Keratinocyte (primary cell): ENCODE data around the gene GPR183. TPM values are rescaled to one million over a fixed set of nuclear protein-coding genes. Genes with fewer than 3 reads are reported as not detected.

ENCODE experiments used
- DNase-seq: peaks from one replicate; pipeline ENCODE4 v3.0.0-alpha.2; 2011; ENCODE audit warnings: low read depth, missing footprints, low spot score
- FAIRE-seq: peaks from 2 replicates; lab custom pipeline; 2011; peaks lifted over from hg19 to GRCh38; lab: Jason Lieb, UNC
- H2AFZ ChIP-seq: 2 replicates; pipeline ENCODE4 v1.6.0; 2012; ENCODE audit warnings: low read length, control low read depth, inconsistent platforms; ENCODE audit not compliant: control insufficient read depth
- H3K27ac ChIP-seq: 2 replicates; pipeline ENCODE4 v1.5.1; 2011; ENCODE audit warnings: low read length; ENCODE audit not compliant: control insufficient read depth, insufficient read depth
- H3K27me3 ChIP-seq: 3 replicates; pipeline ENCODE4 v1.6.0; 2011; ENCODE audit warnings: low read length; ENCODE audit not compliant: control insufficient read depth, insufficient read depth; ENCODE audit errors: extremely low read depth
- H3K36me3 ChIP-seq, 2 experiments: 2 replicates in 1 of 2; 3 replicates in 1 of 2; pipeline ENCODE4 v1.5.1; 2011; ENCODE audit warnings: low read length in 2 of 2, mild to moderate bottlenecking in 1 of 2; ENCODE audit not compliant: control insufficient read depth in 2 of 2, insufficient read depth in 2 of 2; ENCODE audit errors: extremely low read depth in 1 of 2
- H3K4me1 ChIP-seq: 3 replicates; pipeline ENCODE4 v1.5.1; 2011; ENCODE audit warnings: low read length; ENCODE audit not compliant: control insufficient read depth, insufficient read depth; ENCODE audit errors: extremely low read depth
- H3K4me2 ChIP-seq: 3 replicates; pipeline ENCODE4 v1.6.0; 2011; ENCODE audit warnings: low read depth, low read length; ENCODE audit not compliant: control insufficient read depth, insufficient read depth; ENCODE audit errors: extremely low read depth
- H3K4me3 ChIP-seq, 3 experiments: fragments of 200-600 bp in 1 of 3; sonication (generic) in 1 of 3; 2 replicates in 2 of 3; 3 replicates in 1 of 3; pipeline ENCODE4 v1.5.1; 2011 to 2016; ENCODE audit warnings: low read length in 3 of 3, mild to moderate bottlenecking in 3 of 3, control low read depth in 2 of 3, inconsistent platforms in 1 of 3, low read depth in 1 of 3, mixed read lengths in 1 of 3, mixed run types in 1 of 3, moderate library complexity in 1 of 3; ENCODE audit not compliant: control insufficient read depth in 2 of 3, insufficient read depth in 2 of 3; ENCODE audit errors: extremely low read depth in 1 of 3
- H3K79me2 ChIP-seq: 2 replicates; pipeline ENCODE4 v1.6.0; 2012; ENCODE audit warnings: low read length; ENCODE audit not compliant: control insufficient read depth, insufficient read depth
- H3K9ac ChIP-seq: 3 replicates; pipeline ENCODE4 v1.6.0; 2011; ENCODE audit warnings: low read length; ENCODE audit not compliant: control insufficient read depth, insufficient read depth; ENCODE audit errors: extremely low read depth
- H3K9me1 ChIP-seq: 3 replicates; pipeline ENCODE4 v1.6.0; 2011; ENCODE audit warnings: low read length; ENCODE audit not compliant: control insufficient read depth, insufficient read depth; ENCODE audit errors: extremely low read depth
- H3K9me3 ChIP-seq: 2 replicates; pipeline ENCODE4 v1.5.1; 2012; ENCODE audit warnings: low read depth, low read length; ENCODE audit not compliant: control insufficient read depth
- H4K20me1 ChIP-seq: 3 replicates; pipeline ENCODE4 v1.6.0; 2011; ENCODE audit warnings: low read length; ENCODE audit not compliant: control insufficient read depth, insufficient read depth; ENCODE audit errors: extremely low read depth
- EZH2 ChIP-seq: IDR thresholded peaks from one replicate; pipeline ENCODE4 v1.6.1; 2012; ENCODE audit warnings: inconsistent platforms, mild to moderate bottlenecking, low read length, moderate library complexity
- dilution Hi-C: fragments of 300-500 bp; cut with MboI; formaldehyde crosslinking; loops from one replicate; pipeline ENCODE4 v1.7.0; 2020; ENCODE audit warnings: low sequenced_read_pairs; ENCODE audit not compliant: extremely low pct_ligation_motif_present
- polyA plus RNA-seq, 5 experiments: library from polyadenylated mRNA; depleted of rRNA in 3 of 5; stranded (reverse) in 3 of 5; stranded (forward) in 1 of 5; unstranded in 1 of 5; fragments of >200 nt; gene quantifications; 1 replicate in 1 of 5; 2 replicates in 3 of 5; 3 replicates in 1 of 5; pipeline versions ENCODE4 v1.2.1 to v1.2.3, GENCODE V29; 2011 to 2012; ENCODE audit warnings: missing spikeins in 2 of 5, low read depth in 1 of 5, low replicate concordance in 1 of 5
- TF ChIP-seq, protein P1 (sequence below), 3 experiments: IDR thresholded peaks in 1 of 3; conservative IDR thresholded peaks in 1 of 3; optimal IDR thresholded peaks in 1 of 3; 2 replicates in 2 of 3; 3 replicates in 1 of 3; pipeline versions ENCODE3 to v1.5.1; 2011; ENCODE audit warnings: low read length in 3 of 3, mild to moderate bottlenecking in 3 of 3, moderate library complexity in 2 of 3, control low read depth in 1 of 3, inconsistent platforms in 1 of 3; ENCODE audit not compliant: insufficient read depth in 2 of 3; ENCODE audit errors: extremely low read depth in 1 of 3

Gene GPR183
- polyA plus RNA-seq, 1 donor (not counting 4 experiments of a cell fraction or from before 2014, with no cell fraction given): not detected

DNA sequence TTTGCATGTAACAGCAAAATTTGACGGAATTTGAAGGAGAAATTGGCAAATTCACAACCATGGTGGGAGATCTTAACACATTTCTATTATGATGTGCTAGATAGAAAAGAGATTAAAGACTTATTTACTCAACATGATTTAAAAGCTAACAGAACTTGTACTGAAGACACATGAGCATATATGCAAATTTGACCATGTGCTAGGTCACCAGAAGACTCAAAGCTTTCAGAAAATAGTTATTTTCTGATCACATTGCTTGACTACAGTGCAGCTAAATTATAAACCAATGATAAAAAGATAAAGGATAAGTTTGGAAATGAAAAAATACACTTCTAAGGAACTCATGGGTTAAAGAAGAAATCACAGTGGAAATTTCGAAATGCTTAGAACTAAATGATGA is 9.1 kb downstream of the GPR183 start:
- Histone ChIP-seq H4K20me1 (no peaks in the 10 kb centered on the region), H3K79me2 (no peaks in the 10 kb centered on the region), H3K36me3 (peaks cover 0 to 2% of the 10 kb centered on the region in 2 experiments), H3K9me3 (no peaks in the 10 kb centered on the region), H3K4me3 (no peak overlapping the region), H3K9ac (no peak overlapping the region), H3K27me3 (no peaks in the 10 kb centered on the region), H3K4me1 (peaks cover 5% of the 10 kb centered on the region), H3K27ac (no peak overlapping the region), H3K9me1 (no peaks in the 10 kb centered on the region), H2AFZ (no peak overlapping the region), H3K4me2 (no peak overlapping the region)
- DNase-seq (no peak), FAIRE-seq (no peak)
- TF ChIP-seq EZH2: no peak
- TF ChIP-seq, protein P1, sequence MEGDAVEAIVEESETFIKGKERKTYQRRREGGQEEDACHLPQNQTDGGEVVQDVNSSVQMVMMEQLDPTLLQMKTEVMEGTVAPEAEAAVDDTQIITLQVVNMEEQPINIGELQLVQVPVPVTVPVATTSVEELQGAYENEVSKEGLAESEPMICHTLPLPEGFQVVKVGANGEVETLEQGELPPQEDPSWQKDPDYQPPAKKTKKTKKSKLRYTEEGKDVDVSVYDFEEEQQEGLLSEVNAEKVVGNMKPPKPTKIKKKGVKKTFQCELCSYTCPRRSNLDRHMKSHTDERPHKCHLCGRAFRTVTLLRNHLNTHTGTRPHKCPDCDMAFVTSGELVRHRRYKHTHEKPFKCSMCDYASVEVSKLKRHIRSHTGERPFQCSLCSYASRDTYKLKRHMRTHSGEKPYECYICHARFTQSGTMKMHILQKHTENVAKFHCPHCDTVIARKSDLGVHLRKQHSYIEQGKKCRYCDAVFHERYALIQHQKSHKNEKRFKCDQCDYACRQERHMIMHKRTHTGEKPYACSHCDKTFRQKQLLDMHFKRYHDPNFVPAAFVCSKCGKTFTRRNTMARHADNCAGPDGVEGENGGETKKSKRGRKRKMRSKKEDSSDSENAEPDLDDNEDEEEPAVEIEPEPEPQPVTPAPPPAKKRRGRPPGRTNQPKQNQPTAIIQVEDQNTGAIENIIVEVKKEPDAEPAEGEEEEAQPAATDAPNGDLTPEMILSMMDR (optimal IDR thresholded peaks at IDR 0.05 in 1 of 3, IDR thresholded peaks at IDR 0.05 in 1 of 3, conservative IDR thresholded peaks at IDR 0.05 in 1 of 3; ENCODE audit: extremely low read depth in 1 of 3, insufficient read depth in 2 of 3, low read length in 3 of 3): no peak
- dilution Hi-C loops: no loop called here

DNA sequence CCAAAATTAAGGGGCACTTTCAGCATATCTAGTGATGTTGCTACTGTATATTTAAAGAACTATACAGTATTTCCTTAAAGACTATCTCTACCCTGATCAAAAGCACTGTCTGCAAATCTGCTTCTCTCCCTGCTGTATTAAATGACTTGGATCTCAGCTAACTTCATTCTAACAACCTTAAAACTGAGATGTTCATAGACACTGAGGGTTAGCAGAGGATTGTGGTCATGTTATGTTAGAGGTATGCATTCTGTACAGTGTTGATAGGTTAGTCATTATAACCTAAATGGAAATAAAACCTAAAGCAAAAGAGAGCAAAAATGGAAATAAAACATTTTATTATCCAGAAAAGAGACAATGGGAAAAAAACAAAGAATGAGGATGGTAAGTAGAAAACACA is 9.9 kb downstream of the GPR183 start:
- FAIRE-seq (no peak), DNase-seq (no peak)
- TF ChIP-seq, protein P1 (optimal IDR thresholded peaks at IDR 0.05 in 1 of 3, IDR thresholded peaks at IDR 0.05 in 1 of 3, conservative IDR thresholded peaks at IDR 0.05 in 1 of 3; ENCODE audit: extremely low read depth in 1 of 3, insufficient read depth in 2 of 3, low read length in 3 of 3): no peak
- TF ChIP-seq EZH2: no peak
- Histone ChIP-seq H3K9me1 (no peaks in the 10 kb centered on the region), H3K36me3 (peaks cover 0 to under 1% of the 10 kb centered on the region in 2 experiments), H3K9ac (no peak overlapping the region), H3K9me3 (no peaks in the 10 kb centered on the region), H3K79me2 (no peaks in the 10 kb centered on the region), H3K4me1 (peaks cover 5% of the 10 kb centered on the region), H3K4me3 (no peak overlapping the region), H3K4me2 (no peak overlapping the region), H3K27me3 (no peaks in the 10 kb centered on the region), H4K20me1 (no peaks in the 10 kb centered on the region), H2AFZ (no peak overlapping the region), H3K27ac (no peak overlapping the region)
- dilution Hi-C loops: no loop called here
